Breast epithelium (tissue), 4 donors: ENCODE measurements around the gene CLTC. TPM values are rescaled to one million over a fixed set of nuclear protein-coding genes. Genes with fewer than 3 reads are reported as not detected.

Experiments
- DNase-seq, 2 donors: peaks; one replicate each; pipeline ENCODE4 v3.0.0-alpha.2; 2019; ENCODE audit warnings: low spot score in 2 of 2
- H3K27ac ChIP-seq, 2 donors: fragments of 200-600 bp; sonication (generic) in 1 of 2; one replicate each; pipeline ENCODE4 v1.5.1; 2016 to 2019; ENCODE audit warnings: mild to moderate bottlenecking in 1 of 2
- H3K27me3 ChIP-seq, 2 donors: fragments of 200-600 bp; sonication (generic) in 1 of 2; one replicate each; pipeline versions ENCODE4 v1.5.1 to v1.6.0; 2017 to 2019; ENCODE audit warnings: control low read depth in 1 of 2, mild to moderate bottlenecking in 1 of 2
- H3K36me3 ChIP-seq: fragments of 200-600 bp; one replicate; pipeline ENCODE4 v1.5.1; 2019
- H3K4me1 ChIP-seq, 2 donors: fragments of 200-600 bp; sonication (generic); one replicate each; pipeline ENCODE4 v1.5.1; 2016 to 2019; ENCODE audit warnings: control low read depth in 1 of 2
- H3K4me3 ChIP-seq, 3 donors: fragments of 200-600 bp; sonication (generic); 1 replicate in 2 of 3; 2 replicates in 1 of 3; pipeline ENCODE4 v1.5.1; 2016 to 2019; ENCODE audit warnings: mild to moderate bottlenecking in 3 of 3, moderate library complexity in 2 of 3
- H3K9me3 ChIP-seq, 2 donors: fragments of 200-600 bp; sonication (generic) in 1 of 2; one replicate each; pipeline ENCODE4 v1.5.1; 2016 to 2019; ENCODE audit warnings: control low read depth in 1 of 2
- CTCF ChIP-seq, 3 donors: fragments of 450-650 bp; IDR thresholded peaks; one replicate each; pipeline ENCODE4 v1.5.1; 2016 to 2017; ENCODE audit warnings: antibody characterized with exemption in 3 of 3, mild to moderate bottlenecking in 3 of 3, moderate library complexity in 3 of 3
- POLR2A ChIP-seq: fragments of 450-650 bp; IDR thresholded peaks from one replicate; pipeline ENCODE4 v1.6.1; 2016; ENCODE audit warnings: antibody characterized with exemption, mild to moderate bottlenecking, moderate library complexity
- POLR2AphosphoS5 ChIP-seq, 3 donors: sonication (generic); formaldehyde crosslinking; IDR thresholded peaks; one replicate each; pipeline ENCODE4 v1.6.1; 2017; ENCODE audit warnings: antibody characterized with exemption in 3 of 3
- intact Hi-C: fragments of 100-400 bp; cut with DNase I; formaldehyde crosslinking; loops from one replicate; pipeline ENCODE4 v1.15.1; 2023; ENCODE audit warnings: low total_unique reads
- total RNA-seq, 3 donors: library from RNA; depleted of rRNA; stranded (reverse); fragments of >200 nt; gene quantifications; one replicate each; pipeline ENCODE4 v1.1.0, GENCODE V29; 2016

Gene CLTC
- total RNA-seq, 3 donors from 2014 or later = 199 to 231 (median 213) TPM

- no peak overlapping the region for H3K4me3 ChIP-seq
- H3K36me3 ChIP-seq = no peaks in the 10 kb centered on the region
- H3K9me3 ChIP-seq = peaks cover 0 to 4% of the 10 kb centered on the region in 2 donors
- TF ChIP-seq POLR2AphosphoS5 (IDR thresholded peaks at IDR 0.05) (no peak), POLR2A (no peak), CTCF (IDR thresholded peaks at IDR 0.05) (no peak)
- no peak for DNase-seq
- intact Hi-C loops = no loop called here
- no peak overlapping the region for H3K27ac ChIP-seq
- H3K27me3 ChIP-seq = no peaks in the 10 kb centered on the region
- no peaks in the 10 kb centered on the region for H3K4me1 ChIP-seq
Measured at GRCh38 chr17:59745040-59745439, 125.3 kb downstream of the CLTC start.

Other genes starting within 250 kb of the CLTC start
- gene DHX40, start 54.3 kb upstream of the CLTC start, total RNA-seq = 10 to 100 TPM; 48.5 to 60.9 (median 56.3) TPM
- 10 to 100 TPM; 21.0 to 27.7 (median 26.5) TPM for gene PTRH2, start 87.5 kb downstream of the CLTC start, total RNA-seq
- 100 to 1,000 TPM; 142 to 636 (median 489) TPM for gene VMP1, start 87.8 kb downstream of the CLTC start, total RNA-seq